Ovary (tissue), 3 donors: ENCODE data around the gene ASAP2.

Source experiments
- POLR2A ChIP-seq: fragments of 450-650 bp; IDR thresholded peaks from one replicate; pipeline ENCODE4 v1.6.1; 2017; ENCODE audit warnings: antibody characterized with exemption, mild to moderate bottlenecking, moderate library complexity
- TF ChIP-seq, protein P1 (sequence below), 3 donors: fragments of 450-650 bp in 2 of 3; fragments of 200-600 bp in 1 of 3; IDR thresholded peaks; one replicate each; pipeline versions ENCODE4 v1.5.1 to v1.8.0; 2016 to 2022; ENCODE audit warnings: antibody characterized with exemption in 3 of 3, mild to moderate bottlenecking in 1 of 3
- donor health status: DM: no; HTN: no; CAD: no.

DNA sequence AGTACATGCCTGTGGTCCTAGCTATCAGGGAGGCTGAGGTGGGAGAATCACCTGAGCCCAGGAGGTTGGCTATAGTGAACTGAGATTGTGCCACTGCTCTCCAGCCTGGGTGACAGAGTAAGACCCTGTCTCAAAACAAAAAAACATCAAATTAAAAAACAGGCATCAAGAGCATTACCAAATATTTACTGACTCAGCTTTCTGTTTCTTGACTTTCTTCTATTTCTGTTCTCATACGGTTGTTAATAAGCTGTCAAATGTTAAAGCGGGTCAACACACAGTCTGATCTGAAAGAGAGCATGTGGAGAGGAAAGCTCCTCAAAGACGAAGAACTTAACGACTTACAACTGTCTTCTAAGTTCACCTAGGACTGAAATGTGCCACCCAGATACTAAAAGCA is 157.8 kb downstream of the ASAP2 start:
- no peak for TF ChIP-seq POLR2A
- TF ChIP-seq, protein P1, sequence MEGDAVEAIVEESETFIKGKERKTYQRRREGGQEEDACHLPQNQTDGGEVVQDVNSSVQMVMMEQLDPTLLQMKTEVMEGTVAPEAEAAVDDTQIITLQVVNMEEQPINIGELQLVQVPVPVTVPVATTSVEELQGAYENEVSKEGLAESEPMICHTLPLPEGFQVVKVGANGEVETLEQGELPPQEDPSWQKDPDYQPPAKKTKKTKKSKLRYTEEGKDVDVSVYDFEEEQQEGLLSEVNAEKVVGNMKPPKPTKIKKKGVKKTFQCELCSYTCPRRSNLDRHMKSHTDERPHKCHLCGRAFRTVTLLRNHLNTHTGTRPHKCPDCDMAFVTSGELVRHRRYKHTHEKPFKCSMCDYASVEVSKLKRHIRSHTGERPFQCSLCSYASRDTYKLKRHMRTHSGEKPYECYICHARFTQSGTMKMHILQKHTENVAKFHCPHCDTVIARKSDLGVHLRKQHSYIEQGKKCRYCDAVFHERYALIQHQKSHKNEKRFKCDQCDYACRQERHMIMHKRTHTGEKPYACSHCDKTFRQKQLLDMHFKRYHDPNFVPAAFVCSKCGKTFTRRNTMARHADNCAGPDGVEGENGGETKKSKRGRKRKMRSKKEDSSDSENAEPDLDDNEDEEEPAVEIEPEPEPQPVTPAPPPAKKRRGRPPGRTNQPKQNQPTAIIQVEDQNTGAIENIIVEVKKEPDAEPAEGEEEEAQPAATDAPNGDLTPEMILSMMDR (IDR thresholded peaks at IDR 0.05): no peak
